NB4 (cell line): ENCODE data around the gene P3H3.

ENCODE experiments used
- DNase-seq: peaks from one replicate; pipeline ENCODE4 v3.0.0; 2010; ENCODE audit warnings: low read depth
- H3K4me3 ChIP-seq: one replicate; pipeline ENCODE4 v1.5.1; 2011; ENCODE audit warnings: mild to moderate bottlenecking, low read depth, low read length, moderate library complexity
- CTCF ChIP-seq: IDR thresholded peaks from one replicate; pipeline ENCODE4 v1.5.1; 2012; ENCODE audit warnings: low read depth, low read length
- MAX ChIP-seq: IDR thresholded peaks from 2 replicates; pipeline ENCODE4 v1.6.1; 2011; ENCODE audit warnings: low read depth, low read length
- MYC ChIP-seq: IDR thresholded peaks from 2 replicates; pipeline ENCODE4 v1.6.1; 2011; ENCODE audit warnings: low read depth, low read length
- POLR2A ChIP-seq: IDR thresholded peaks from 2 replicates; pipeline ENCODE4 v1.6.1; 2011; ENCODE audit warnings: mild to moderate bottlenecking; ENCODE audit not compliant: insufficient read length; ENCODE audit errors: extremely low read depth

The P3H3 gene

GRCh38 chr12:6828781-6829535, 751 bp downstream of the P3H3 start:
- TF ChIP-seq MYC (peak; percentile 33; the same call in 1 of the 2 replicates), CTCF (no peak), POLR2A (peak; percentile 15)
- H3K4me3 ChIP-seq = peak overlapping the region; percentile 38
- DNase-seq = peak; percentile 54

- no peak overlapping the region for H3K4me3 ChIP-seq
- TF ChIP-seq POLR2A (no peak), CTCF (no peak), MAX (no peak), MYC (no peak)
- no peak for DNase-seq
Measured at GRCh38 chr12:6829536-6830220, 1.5 kb downstream of the P3H3 start.

- H3K4me3 ChIP-seq = no peak overlapping the region
- DNase-seq = no peak
- TF ChIP-seq POLR2A (no peak), MYC (no peak), MAX (no peak), CTCF (no peak)
Measured at GRCh38 chr12:6830286-6830890, 2.2 kb downstream of the P3H3 start.

- DNase-seq = no peak
- no peak for TF ChIP-seq CTCF
- no peak for TF ChIP-seq POLR2A
- no peak for TF ChIP-seq MAX
- TF ChIP-seq MYC = no peak
Measured at GRCh38 chr12:6830999-6831398, 2.8 kb downstream of the P3H3 start.

GRCh38 chr12:6831450-6831995, 3.3 kb downstream of the P3H3 start:
- DNase-seq = no peak
- TF ChIP-seq CTCF = no peak
- TF ChIP-seq MAX = no peak
- TF ChIP-seq POLR2A = no peak
- no peak for TF ChIP-seq MYC
- H3K4me3 ChIP-seq = no peak overlapping the region

More at GRCh38 chr12:6830999-6831398, 2.8 kb downstream of the P3H3 start:
- H3K4me3 ChIP-seq = no peak overlapping the region
